MM.1S (cell line): ENCODE measurements around the gene FGGY.

Experiments used
- DNase-seq: peaks from one replicate; pipeline ENCODE4 v3.0.0-alpha.2; 2015
- H2AFZ ChIP-seq: fragments of 300-600 bp; sonication (generic); 2 replicates; pipeline ENCODE4 v1.6.0; 2016; ENCODE audit warnings: antibody characterized with exemption, low read length
- H3F3A ChIP-seq: fragments of 300-600 bp; sonication (generic); 2 replicates; pipeline ENCODE4 v1.6.1; 2016; ENCODE audit warnings: mild to moderate bottlenecking, antibody characterized with exemption, low read length, moderate library complexity, mixed read lengths; ENCODE audit not compliant: insufficient read depth
- H3K27ac ChIP-seq: fragments of 300-600 bp; sonication (generic); 2 replicates; pipeline ENCODE4 v1.5.1; 2016; ENCODE audit warnings: mild to moderate bottlenecking, low read length
- H3K27me3 ChIP-seq: fragments of 300-600 bp; sonication (generic); replicated peaks from 2 replicates; pipeline ENCODE4 v1.6.0; 2016; ENCODE audit warnings: low read length; ENCODE audit not compliant: insufficient read depth
- H3K36me3 ChIP-seq: fragments of 300-600 bp; sonication (generic); replicated peaks from 2 replicates; pipeline ENCODE4 v1.6.1; 2016; ENCODE audit warnings: mild to moderate bottlenecking, low read length, mixed read lengths; ENCODE audit not compliant: insufficient read depth
- H3K4me1 ChIP-seq: fragments of 300-600 bp; sonication (generic); 2 replicates; pipeline ENCODE4 v1.6.1; 2016; ENCODE audit warnings: low read length, mixed read lengths
- H3K4me2 ChIP-seq: fragments of 300-600 bp; sonication (generic); 2 replicates; pipeline ENCODE4 v1.6.0; 2016; ENCODE audit warnings: low read depth, low read length
- H3K4me3 ChIP-seq: fragments of 300-600 bp; sonication (generic); 2 replicates; pipeline ENCODE4 v1.5.1; 2016; ENCODE audit warnings: low read length, mixed read lengths
- H3K79me2 ChIP-seq: fragments of 300-600 bp; sonication (generic); 2 replicates; pipeline ENCODE4 v1.6.1; 2016; ENCODE audit warnings: mixed run types, low read length, mixed read lengths
- H3K9ac ChIP-seq: fragments of 300-600 bp; sonication (generic); 2 replicates; pipeline ENCODE4 v1.6.1; 2016; ENCODE audit warnings: low read length, mixed read lengths
- H3K9me2 ChIP-seq: fragments of 300-600 bp; sonication (generic); replicated peaks from 2 replicates; pipeline ENCODE4 v1.6.1; 2016; ENCODE audit warnings: mild to moderate bottlenecking, low read length, mixed read lengths; ENCODE audit not compliant: insufficient read depth
- H3K9me3 ChIP-seq: fragments of 300-600 bp; sonication (generic); replicated peaks from 2 replicates; pipeline ENCODE4 v1.6.1; 2016; ENCODE audit warnings: mild to moderate bottlenecking, low read length, mixed read lengths; ENCODE audit not compliant: insufficient read depth
- H4K20me1 ChIP-seq: fragments of 300-600 bp; sonication (generic); 2 replicates; pipeline ENCODE4 v1.6.1; 2016; ENCODE audit warnings: mild to moderate bottlenecking, low read length, moderate library complexity, mixed read lengths; ENCODE audit not compliant: insufficient read depth
- EZH2 ChIP-seq: fragments of 300-600 bp; sonication (generic); optimal IDR thresholded peaks from 2 replicates; pipeline ENCODE3; 2017; ENCODE audit warnings: low read depth, mild to moderate bottlenecking, antibody characterized with exemption, low read length, mixed read lengths
- EZH2phosphoT487 ChIP-seq: fragments of 300-600 bp; sonication (generic); IDR thresholded peaks from 2 replicates; pipeline ENCODE4 v1.6.1; 2018; ENCODE audit warnings: antibody characterized with exemption, low read length
- TF ChIP-seq, protein P1 (sequence below): fragments of 300-600 bp; sonication (generic); IDR thresholded peaks from 2 replicates; pipeline ENCODE4 v1.5.1; 2016; ENCODE audit warnings: antibody characterized with exemption, low read length, mixed read lengths

Gene FGGY

DNA sequence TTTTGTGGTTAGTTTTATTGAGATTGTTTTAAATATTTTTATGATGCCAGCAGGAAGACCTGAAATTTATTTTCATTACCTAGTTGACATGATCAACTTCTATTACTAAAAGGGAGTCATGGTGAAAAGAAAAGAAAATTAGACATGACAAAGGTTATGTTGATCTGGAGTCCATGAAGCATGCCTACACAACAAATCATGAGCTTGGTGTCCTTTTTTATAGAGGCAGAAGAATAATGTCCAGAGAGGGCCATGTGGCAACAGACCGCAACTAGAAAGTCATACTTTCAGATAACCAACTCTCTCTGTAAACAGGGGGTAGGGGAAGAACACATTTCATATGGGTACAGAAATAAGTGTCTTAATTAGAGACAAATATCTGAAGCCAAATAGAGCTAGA, 342.4 kb downstream of the FGGY start:
- TF ChIP-seq EZH2 (no peak), EZH2phosphoT487 (no peak)
- TF ChIP-seq, protein P1, sequence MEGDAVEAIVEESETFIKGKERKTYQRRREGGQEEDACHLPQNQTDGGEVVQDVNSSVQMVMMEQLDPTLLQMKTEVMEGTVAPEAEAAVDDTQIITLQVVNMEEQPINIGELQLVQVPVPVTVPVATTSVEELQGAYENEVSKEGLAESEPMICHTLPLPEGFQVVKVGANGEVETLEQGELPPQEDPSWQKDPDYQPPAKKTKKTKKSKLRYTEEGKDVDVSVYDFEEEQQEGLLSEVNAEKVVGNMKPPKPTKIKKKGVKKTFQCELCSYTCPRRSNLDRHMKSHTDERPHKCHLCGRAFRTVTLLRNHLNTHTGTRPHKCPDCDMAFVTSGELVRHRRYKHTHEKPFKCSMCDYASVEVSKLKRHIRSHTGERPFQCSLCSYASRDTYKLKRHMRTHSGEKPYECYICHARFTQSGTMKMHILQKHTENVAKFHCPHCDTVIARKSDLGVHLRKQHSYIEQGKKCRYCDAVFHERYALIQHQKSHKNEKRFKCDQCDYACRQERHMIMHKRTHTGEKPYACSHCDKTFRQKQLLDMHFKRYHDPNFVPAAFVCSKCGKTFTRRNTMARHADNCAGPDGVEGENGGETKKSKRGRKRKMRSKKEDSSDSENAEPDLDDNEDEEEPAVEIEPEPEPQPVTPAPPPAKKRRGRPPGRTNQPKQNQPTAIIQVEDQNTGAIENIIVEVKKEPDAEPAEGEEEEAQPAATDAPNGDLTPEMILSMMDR: no peak
- no peaks in the 10 kb centered on the region for H3K27me3 ChIP-seq
- H3K27ac ChIP-seq: no peak overlapping the region

DNA sequence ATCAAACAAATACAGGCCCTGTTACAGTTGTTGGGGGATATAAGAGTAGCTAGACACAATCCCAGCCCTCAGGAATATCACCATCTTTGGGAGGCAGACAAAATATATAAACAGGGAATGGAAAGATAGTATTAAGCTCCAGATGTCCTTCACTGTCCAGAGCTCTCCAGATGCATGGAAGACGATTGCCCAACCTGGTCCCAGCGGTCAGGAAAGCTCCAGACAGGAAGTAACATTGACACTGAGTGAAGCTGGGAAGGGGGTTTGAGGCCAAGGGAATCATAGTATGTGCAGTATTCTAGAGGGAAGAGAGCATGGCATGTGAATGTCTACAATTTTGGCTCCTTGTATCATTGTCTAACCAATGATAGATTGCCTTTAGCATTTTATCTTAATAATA, 344.0 kb downstream of the FGGY start:
- TF ChIP-seq, protein P1: no peak
- TF ChIP-seq EZH2: no peak
- no peak for TF ChIP-seq EZH2phosphoT487
- no peaks in the 10 kb centered on the region for H3K27me3 ChIP-seq
- no peak for DNase-seq
- no peak overlapping the region for H3K4me3 ChIP-seq
- H3K27ac ChIP-seq: no peak overlapping the region
- no peaks in the 10 kb centered on the region for H3K36me3 ChIP-seq
- no peaks in the 10 kb centered on the region for H3K9me3 ChIP-seq
- no peak overlapping the region for H2AFZ ChIP-seq
- H3K4me1 ChIP-seq: no peaks in the 10 kb centered on the region
- H3K9ac ChIP-seq: no peak overlapping the region
- H3F3A ChIP-seq: no peaks in the 10 kb centered on the region
- H4K20me1 ChIP-seq: no peaks in the 10 kb centered on the region
- no peaks in the 10 kb centered on the region for H3K9me2 ChIP-seq
- H3K79me2 ChIP-seq: no peaks in the 10 kb centered on the region
- H3K4me2 ChIP-seq: no peak overlapping the region

More for the DNA sequence above, 342.4 kb downstream of the FGGY start:
- Histone ChIP-seq H3K4me1 (no peaks in the 10 kb centered on the region), H3K9ac (no peak overlapping the region), H4K20me1 (no peaks in the 10 kb centered on the region), H3F3A (no peaks in the 10 kb centered on the region), H3K9me2 (no peaks in the 10 kb centered on the region), H3K36me3 (no peaks in the 10 kb centered on the region), H3K4me2 (no peak overlapping the region), H3K9me3 (no peaks in the 10 kb centered on the region), H3K79me2 (no peaks in the 10 kb centered on the region), H2AFZ (no peak overlapping the region), H3K4me3 (no peak overlapping the region)
- no peak for DNase-seq

DNA sequence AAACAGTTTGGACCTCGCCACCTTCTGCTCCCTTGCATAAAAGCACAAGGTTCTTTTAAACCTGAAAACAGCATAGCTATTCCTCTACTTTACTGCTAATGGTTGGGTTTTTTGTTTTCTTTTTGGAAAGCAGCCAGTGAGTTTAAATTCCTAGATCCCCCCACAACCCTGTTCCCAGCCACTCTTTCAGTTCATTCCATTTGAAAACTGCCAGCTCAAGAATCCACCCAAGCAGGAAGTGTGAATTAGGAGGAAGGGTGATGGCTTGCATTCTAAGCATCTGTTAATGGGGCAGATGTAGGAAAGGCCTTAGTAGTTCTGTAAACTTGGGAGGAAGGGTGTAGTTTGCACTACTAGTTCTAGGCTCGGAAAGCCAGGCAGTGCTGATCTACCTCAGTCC, 344.9 kb downstream of the FGGY start:
- Histone ChIP-seq H3K9me2 (no peaks in the 10 kb centered on the region), H3K27ac (no peak overlapping the region), H3K27me3 (no peaks in the 10 kb centered on the region), H4K20me1 (no peaks in the 10 kb centered on the region), H3K4me3 (no peak overlapping the region), H3K4me1 (no peaks in the 10 kb centered on the region), H3K9ac (no peak overlapping the region), H3K9me3 (no peaks in the 10 kb centered on the region), H3K79me2 (no peaks in the 10 kb centered on the region), H2AFZ (no peak overlapping the region), H3F3A (no peaks in the 10 kb centered on the region), H3K36me3 (no peaks in the 10 kb centered on the region), H3K4me2 (no peak overlapping the region)
- no peak for DNase-seq
- TF ChIP-seq, protein P1: no peak
- TF ChIP-seq EZH2phosphoT487 (no peak), EZH2 (no peak)
